Hematopoietic multipotent progenitor cell treated with erythropoietin and hydrocortisone succinate and interleukin-3 and kit ligand, for 17 days (in vitro differentiated cells): ENCODE measurements around the gene TTLL8.
"Not testable (repeated sequence)": the region's sequence is repeated elsewhere in the genome, so short reads cannot be mapped to it uniquely, and the experiment has no call there.

Experiments
- DNase-seq: peaks from one replicate; pipeline ENCODE4 v3.0.0-alpha.2; 2015; ENCODE audit warnings: low spot score

Gene TTLL8

DNA sequence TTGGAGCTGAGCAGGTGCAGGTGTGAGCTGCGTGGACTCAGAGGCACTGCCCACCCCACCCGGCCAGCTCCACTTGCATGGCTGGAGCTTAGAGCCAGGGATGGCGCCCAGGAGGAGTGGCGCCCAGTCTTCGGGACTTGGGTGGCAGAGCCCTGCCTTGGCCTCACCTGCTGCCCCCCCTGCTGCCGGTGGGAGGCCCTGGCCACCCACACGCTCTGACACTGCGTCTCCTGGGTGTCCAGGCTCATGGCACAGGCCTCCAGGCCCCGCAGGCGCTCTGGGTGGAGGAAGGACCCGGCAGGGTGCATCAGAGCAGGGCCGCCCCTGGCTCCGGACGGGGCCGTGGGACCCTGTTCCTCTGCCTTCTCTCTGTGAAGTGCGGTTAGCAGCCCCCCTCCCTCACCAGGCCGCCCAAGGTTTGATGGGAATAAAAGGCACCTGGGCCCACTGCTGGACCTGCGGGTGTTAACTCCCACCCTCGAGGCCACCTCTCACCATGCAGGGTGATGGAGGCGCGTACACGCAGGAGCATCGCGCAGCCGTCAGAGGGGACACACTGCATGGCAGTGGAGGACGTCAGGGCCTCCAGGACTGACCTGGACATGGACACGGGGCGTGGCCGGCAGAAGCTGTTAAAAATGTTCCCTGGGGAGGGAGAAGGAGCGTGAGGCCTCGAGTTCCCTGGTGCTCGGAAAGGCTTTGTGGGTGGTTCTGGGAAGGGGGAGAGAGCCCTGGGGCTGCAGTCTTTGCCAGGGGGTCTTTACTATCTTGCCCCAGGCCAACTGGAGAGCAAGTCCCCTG is 57.3 kb downstream of the TTLL8 start:
- DNase-seq: no peak

DNA sequence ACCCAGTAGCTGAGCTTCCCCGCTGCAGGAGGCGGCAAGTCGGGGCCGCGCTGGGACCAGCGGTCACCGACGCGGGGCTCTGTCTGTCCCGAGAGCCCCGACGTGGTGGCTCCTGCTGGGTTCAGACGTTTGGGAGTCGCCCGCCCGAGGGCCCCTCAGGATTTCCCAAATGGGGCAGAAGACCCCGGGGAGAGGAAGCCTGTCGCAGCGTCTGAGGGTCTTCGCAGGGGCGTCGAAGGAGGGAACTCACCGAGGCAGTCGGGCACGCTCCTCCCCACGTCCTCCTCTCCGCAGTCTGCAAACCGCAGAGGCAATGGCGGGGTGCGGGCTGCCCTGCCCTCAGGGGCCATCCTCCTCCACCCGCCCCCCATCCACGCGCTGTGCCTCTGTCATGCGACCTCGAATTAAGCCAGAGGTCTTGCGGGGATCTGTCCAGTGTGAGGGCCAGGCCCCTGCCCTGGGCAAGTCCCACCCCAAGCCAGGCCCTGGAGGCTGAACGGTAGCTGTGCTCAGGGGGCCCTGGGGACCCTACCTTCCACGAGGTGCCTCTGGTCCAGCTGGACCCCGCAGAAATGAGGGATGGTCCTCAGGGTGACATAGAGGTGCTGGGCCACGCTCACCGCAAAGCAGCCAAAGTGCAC is 58.0 kb downstream of the TTLL8 start:
- DNase-seq: no peak

DNA sequence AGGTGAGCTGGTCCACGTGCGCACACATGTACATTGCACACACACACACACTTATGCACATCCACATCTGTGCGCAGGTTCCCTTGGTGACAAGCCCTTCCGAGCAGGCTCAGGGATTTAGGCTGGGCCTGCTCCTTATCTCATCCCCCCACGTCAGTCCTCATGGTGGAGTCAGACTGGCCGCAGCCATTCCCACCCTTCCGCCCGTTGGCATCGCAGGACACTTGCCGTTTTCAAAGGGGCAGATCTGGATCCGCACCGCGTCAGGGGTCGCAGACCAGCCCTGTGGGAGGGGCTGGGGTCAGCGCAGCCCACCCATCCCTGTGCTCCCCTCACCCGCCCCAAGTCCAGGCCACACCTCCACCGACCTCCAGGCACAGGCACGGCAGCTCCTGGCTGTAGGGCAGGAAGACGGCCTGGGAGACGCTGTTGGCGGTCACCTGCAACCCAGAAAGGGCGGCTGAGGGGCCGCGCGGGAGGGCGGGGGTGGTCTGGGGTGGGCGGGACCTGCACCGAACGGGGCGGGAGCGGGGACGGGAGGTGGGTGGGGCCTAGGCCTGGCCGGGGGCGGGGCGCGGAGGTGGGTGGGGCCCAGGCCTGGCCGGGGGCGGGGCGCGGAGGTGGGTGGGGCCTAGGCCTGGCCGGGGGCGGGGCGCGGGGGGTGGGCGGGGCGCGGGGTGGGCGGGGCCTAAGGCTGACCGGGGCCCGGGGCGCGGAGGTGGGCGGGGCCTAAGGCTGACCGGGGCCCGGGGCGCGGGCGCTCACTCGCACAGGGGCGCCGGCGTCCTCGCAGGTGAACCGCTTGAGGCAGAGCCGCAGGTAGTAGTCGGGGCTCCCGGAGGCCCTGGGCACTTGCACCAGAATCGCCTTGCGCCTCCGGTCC is 58.8 kb downstream of the TTLL8 start:
- peak; percentile 43 for DNase-seq

DNA sequence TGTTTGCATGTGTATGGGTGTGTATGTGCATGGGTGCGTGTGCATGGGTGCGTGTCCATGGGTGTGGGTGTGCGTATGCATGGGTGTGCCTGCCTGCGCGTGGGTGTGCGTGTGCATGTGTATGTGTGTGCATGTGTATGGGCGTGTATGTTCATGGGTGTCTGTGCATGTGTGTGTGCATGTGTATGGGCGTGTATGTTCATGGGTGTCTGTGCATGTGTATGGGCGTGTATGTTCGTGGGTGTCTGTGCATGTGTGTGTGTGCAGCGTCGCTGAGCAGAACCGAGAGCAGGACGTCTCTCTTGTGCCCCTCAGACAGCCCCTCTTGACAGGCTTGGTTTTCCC is 59.4 kb downstream of the TTLL8 start:
- DNase-seq: no peak

DNA sequence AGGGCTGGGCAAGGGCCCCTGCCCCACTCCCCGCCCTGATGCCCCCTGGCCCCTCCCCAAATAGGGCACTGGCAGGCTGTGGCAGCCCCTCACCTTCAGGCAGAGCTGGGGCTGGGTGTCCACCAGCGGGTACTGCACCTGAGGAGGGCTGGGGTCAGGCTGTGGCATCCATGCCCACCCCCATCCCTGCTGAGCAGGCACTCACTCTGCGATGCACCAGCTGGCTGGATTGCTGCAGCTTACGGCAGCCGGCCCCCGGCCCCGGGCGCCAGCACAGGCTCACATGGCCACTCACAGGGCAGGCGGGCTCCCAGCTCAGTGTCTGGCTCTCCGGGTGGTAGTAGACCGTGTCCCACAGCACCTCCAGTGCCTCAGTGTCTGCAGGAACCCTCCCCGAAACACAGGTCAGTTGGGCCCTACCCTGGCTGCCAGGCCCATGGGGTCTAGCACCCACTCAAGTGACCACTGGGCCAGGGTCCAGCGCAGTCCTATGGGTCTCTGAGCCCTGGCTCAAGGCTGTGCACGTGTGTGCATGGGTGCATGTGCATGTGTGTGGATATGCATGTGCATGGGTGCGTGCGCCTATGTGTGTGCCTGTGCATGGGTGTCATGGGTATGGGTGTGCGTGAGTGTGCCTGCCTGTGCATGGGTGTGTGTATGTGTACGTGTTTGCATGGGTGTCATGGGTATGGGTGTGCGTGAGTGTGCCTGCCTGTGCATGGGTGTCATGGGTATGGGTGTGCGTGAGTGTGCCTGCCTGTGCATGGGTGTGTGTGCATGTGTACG is 60.0 kb downstream of the TTLL8 start:
- no peak for DNase-seq

DNA sequence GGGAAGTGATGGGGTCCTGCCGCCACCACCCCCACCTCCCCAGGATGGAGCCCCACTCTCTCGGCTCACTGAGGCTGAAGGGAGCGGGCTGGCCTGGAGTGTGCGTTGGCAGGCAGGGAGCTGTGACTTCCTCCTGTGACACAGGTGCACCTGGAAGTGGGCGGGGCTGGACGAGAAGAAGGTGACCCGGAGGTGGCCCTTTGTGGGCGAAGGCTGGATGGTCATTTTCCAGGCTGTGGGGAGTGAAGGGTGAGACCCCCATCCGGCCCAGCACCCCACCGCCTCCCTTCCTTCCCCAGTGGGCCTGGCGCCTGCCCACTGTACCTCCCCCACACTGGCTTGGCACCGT is 60.9 kb downstream of the TTLL8 start:
- DNase-seq: no peak

DNA sequence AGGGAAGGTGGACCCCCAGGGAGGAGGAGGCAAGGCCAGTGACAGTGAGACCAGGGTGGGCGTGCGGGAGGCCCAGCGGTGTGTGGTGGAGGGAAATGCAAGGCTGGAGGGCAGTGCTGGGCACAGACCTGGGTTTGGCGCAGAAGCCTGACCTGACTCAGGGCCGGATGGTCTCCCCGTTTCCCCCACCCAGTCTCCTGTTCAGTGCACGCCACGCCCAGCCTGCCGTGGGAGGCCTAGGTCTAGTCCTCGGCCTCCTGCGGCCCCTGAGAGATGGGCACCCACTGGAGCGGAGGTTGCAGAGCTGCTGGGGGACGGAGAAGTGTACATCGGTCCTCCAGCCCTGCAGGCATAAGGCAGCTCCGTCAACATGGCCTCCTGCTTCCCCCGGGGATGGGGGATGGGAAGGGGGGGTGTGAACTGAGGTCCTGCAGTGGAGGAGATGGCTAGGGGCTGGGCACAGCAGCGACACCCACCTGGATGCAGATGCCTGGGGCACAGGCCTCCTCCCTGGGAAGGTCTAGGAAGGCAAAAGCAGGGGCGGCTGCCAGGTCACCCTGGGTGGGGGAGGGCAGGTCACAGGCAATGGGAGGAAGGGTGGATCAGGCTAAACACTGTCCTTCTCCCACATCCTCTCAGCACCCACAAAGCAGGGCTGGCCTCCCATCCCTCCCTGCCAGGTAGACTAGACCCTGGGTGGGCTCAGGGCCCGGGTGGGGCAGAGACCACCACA is 61.4 kb downstream of the TTLL8 start:
- no peak for DNase-seq

DNA sequence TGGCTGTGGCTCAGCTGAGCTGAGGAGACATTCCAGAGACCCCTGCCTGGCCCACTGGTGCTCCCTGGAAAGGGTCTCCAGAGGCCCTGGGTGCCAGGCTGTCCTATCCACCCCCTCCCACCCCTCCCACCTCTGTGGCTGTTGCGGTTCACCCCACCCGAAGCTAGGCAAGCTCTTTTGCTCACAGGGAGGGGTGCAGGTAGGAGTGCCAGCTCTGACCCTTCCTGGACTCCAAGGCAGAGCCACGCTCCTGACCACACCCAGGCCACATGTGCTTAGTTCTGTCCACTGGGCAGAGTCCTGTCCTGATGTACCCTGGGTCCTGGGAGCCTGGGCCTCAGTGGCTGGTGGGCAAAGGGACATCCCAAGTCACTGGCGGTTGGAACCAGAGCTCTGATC is 62.0 kb downstream of the TTLL8 start:
- DNase-seq: no peak

DNA sequence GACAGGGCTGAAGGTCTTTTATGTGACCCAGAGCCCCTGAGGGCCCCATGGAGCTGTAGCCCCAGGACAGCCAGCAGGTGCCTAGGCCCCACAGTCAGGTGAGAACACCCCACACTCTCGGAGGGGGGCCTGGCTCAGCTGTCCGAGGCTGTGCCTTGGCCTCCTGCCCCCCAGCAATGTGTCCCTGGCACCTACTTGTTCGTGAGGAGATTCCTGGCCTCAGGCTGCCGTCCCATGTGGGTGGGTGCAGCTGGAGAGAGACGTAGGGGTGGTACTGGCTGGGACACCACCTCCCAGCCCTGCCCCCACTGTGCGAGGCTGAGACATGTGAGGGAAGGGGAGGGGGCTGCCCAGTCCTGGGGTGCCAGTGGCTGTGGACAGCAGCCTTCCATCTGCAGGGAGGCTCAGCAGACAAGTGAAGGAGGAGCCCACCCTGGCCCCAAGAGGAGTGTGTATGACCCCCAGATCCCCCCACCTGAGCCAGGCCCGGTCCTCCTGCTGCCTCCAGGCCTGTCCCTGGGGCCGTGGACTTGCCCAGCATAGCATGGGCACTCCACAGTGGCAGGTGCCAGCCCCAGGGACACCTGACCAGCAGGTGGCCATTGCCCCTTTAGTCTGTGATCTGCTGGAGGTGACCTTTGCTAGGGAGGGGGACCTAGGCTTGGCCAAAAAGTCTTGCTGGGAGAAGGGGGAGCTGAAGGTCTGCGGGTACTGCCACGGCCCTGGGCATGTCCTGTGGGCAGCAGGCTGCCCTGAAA is 62.6 kb downstream of the TTLL8 start:
- DNase-seq: no peak

DNA sequence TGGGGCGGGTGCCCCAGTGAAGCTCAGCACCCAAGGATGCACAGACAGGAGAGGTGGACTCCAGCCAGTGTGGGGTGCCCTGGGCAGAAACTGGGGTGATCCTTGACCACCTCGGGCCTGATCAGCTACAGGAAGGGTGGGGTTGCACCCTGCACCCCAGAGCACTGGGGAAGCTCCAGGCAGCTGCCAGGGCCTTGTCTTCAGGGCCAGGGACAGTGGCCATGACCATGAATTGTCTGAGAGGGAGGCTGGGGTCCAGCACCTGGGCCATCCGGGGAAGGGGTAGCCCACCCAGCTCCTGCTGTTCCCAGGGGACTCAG is 63.1 kb downstream of the TTLL8 start:
- no peak for DNase-seq

DNA sequence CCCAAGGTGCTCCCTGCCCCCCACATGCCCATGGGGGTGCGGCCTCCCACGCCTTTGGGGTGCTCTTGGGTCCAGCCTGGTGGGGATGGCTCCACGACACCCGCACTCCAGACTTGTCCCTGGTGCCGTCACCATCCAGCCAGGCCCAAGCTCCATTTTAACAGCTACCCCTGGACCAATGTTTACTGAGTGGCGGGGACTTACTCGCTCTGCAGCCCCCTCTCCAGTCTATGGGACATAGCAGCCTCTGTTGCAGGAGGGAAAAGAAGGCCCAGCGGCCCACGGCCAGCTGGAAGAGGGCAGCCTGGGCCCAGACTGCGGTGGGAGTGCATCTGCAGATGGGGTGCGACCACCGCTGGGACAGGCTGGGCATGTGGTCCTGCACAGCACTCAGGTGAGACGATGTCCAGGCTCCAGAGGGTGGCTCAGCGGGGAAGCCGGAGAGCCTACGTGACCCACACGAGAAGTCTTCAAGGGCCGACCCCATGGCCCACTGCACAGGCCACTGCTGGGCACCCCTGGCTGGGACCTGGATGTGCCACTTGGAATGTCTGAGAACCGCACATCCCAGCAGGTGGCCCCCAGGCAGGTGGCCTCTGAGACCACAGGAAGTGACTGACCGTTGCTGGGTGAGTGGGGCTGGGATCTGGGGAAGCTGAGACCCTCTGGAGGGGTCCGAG is 63.6 kb downstream of the TTLL8 start:
- no peak for DNase-seq

DNA sequence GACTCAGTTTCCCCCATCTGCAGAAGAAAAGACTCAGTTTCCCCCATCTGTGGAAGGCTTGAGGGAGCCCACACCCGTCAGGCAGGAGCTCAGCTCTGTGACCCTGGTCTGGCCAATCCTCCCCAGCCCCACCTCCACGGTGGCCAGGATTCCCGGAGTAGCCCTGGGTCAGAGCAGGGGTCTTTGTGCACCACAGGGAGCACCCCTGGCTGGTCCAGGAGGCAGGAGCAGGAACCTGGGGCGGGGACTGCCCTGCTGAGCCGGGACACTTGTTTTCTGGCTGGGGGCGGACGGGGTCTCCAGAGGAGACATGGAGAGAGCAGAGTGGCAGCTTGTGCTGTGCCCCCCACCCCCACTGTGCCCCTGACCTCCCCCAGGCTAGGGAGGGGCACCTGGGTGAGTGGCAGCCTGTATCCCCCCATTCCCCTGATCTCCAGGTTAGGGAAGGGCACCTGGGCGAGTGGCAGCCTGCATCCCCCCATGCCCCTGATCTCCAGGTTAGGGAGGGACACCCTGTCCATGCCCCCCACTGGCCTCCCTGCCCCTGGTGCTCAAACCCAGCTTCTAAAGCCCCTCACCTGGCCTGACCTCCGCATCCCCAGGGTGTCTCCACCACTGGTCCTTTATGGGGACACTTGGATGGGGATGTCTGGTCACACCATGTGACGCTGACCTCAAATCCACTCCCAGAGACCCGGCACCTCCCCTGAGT is 64.3 kb downstream of the TTLL8 start:
- no peak for DNase-seq

DNA sequence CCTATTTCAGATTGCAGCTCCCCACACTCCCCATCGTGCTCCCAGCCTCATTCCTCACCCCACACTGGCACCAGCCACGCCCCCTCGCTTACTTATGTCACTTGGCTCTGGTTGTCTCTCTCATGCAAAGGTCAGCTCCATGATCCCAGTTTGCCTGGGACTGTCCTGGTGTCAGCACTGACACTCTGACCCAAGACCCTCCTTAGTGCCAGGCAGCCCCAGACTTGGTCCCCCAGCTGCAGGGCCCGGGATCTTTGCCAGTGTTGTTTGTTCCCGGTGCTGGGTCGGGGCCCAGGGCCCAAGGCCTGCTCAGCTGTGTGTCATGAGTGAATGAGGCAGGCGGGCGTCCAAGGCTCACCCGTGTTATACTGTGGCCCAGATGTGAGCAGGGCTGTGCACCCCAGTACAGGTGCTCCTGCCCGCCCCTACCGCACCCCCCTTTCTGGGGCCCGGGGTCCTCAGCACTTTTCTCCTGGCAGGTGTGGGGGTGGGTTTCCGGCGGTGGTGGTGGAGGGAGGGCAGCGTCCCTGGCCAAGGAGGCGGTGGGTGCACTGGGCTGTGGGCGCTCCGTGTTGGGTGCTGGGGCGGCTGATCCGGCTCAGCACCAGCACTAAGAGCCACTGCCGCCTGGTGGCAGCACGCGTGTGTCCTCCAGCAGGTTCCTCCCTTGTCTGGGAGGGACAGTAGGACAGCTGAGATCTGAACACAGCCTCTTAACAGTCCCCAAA is 65.0 kb downstream of the TTLL8 start:
- DNase-seq: peak; percentile 30

DNA sequence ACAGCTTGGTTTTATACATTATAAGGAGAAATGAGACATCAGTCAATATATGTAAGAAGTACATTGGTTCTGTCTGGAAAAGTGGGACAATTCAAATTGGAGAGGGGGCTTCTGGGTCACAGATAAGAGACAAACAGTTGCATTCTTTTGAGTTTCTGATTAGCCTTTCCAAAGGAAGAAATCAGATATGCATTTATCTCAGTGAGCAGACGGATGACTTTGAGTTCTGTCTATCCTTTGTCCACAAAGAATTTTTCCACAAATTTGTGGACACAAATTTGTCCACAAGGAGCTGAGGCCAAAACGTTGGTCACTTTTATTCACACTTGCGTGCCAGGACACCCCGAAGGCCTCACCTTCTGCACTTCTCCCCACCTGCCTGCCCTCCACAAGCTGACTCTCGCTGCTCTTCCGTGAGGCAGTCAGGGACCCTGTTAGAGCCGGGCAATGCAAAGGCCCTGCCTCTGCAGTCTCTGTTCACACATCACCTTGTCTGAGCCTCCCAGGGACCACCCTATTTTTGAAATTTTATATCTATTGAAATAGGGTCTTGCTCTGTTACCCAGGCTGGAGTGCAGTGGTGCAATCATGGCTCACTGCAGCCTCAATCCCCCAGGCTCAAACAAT is 66.1 kb downstream of the TTLL8 start:
- DNase-seq: no peak

DNA sequence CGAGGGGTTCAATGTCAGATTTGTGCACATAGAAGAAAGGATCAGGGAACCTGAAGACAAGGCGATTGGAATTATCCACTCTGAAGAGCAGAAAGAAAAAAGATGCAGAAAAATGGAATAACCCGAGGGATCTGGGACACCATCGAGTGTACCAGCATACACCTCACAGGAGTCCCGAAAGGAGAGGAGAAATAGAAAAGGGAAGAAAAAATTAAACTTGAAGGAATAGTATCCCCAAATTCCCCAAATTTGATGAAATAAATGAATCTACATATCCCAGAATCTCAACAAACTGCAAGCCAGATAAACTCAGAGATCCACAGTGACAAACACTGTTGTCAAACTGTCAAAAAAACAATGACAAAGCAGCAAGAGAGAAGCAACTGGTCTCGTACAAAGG is 66.9 kb downstream of the TTLL8 start:
- no peak for DNase-seq

DNA sequence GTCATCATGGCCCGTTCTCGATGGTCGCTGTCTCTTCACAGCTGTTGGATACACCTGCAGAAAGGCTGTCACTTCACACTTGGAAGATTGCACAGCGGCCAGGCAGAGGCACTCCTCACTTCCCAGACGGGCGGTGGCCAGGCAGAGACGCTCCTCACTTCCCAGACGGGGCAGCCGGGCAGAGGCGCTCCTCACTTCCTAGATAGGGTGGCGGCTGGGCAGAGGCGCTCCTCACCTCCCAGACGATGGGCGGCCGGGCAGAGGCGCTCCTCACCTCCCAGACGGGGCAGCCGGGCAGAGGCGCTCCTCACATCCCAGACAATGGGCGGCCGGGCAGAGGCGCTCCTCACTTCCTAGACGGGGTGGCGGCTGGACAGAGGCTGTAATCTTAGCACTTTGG is 68.3 kb downstream of the TTLL8 start:
- DNase-seq: not testable (repeated sequence)

DNA sequence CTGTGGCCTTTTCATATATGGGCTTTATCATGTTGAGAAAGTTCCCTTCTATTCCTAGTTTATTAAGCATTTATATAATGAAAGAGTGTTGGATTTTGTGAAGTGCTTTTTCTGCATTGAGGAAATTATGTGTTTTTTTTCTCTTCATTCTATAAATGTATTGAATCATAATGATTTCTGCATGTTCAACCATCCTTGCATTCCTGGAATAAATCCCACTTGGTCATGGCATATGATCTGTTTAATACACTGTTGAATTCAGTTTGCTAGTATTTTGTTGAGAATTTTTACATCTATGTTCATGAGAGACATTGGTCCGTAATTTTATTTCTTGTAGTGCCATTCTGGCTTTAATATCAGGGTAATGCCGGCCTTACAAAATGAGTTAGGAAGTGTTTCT is 71.8 kb downstream of the TTLL8 start:
- DNase-seq: no peak
